Measurements from ENCODE around the gene ARHGAP30.
"Not testable (repeated sequence)": the region's sequence is repeated elsewhere in the genome, so short reads cannot be mapped to it uniquely, and the experiment has no call there.

Gene ARHGAP30

DNA sequence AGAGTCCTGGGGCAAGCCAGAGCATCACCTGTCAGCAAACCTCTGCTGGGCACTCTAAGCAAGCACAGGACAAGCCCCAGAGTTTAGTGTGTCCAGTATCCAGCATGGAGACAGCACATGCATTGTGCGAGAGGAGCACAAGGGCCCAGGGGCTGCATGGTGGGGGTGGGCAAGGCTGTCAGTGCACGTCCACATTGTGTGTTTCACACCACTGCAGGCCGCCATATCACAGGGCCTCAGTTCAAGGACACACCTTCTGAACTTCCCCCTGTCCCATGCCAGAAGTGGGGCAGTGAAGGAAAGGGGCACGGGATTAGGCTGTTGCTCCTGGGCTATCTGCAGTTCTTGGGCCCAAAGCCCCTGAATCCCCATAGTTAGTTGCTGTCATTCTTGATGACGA lies 30.1 kb downstream of the ARHGAP30 start:
- DNase-seq (ENCODE audit: low read depth): no peak

- DNase-seq (ENCODE audit: low read depth): no peak
Observed at GRCh38 chr1:161039154-161039545, 30.5 kb downstream of the ARHGAP30 start.

DNA sequence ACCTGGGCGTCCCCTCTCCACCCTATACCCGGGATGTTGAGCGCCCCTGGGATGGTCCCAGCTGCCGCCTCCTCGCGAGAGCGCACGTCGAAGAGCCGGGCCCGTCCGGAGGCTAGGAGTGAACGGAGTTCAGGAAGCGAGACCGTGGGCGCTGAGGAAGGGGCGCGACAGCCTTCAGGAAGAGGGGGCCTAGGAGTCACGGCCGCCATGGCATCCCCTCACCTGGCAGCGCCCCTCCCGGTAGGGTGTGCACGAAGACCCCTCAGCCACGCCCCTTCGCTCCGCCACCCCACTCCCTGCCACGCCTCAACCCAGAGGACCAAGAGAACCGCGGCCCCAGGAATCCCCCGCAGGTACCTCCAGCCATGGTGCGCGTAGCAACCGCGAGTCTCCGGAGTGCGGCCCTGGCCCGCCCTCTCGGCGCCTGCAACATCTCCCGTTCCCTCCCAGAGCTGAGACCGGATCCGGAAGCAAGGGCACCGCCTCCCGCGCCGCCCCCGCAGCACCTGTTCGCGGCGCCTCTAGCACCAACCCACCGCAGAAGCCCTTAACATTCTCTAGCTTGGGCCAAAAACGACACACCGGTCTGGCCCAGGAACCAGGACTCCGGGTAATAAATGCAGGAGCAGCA lies 31.1 kb downstream of the ARHGAP30 start, which contains the start of gene TSTD1:
TSTD1 (minus strand) TSS at position 442 of the 631 bp plus-strand sequence; CDS start at position 367, 75 bp downstream.
- no peak for DNase-seq (ENCODE audit: low read depth)

DNA sequence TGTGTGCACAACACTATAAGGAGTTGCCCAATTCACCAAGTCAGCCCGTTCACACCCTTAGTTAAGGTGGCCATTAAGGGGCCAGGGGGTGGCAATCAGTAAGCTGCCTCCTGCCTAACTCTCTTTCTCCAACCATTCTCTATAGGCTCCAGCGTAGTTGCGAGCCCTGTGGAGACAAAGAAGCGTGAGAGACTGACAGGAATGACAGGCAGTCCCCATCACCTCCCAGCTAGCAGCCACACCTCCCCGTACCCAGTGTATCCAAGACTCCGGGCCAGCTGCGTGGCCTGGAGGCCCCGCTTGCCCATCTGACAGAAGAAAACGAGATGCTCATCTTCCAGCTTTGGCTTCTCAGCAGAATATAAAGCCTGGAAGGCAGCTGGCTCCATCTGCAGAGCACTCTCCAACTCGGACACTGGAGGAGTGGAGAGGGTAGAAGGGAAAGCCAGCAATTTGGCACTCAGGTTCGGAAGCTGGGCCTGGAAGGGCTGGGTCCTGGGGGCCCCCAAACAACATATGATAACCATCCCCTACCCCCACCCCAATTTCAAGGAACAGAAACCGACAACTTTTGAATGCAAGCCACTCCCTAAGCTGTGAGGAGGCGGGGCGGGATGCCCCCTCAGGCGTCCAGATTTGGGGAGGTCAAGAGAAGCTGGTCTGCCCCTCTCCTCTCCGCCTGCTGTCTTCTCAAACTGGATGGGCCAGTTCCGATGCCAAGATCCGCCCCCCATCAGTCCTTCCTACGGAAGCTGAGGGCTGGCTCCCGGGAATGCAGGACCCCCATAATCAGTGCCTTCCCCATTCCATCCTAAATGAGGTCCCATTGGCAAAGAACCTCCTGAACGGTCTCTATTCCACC lies 31.8 kb downstream of the ARHGAP30 start:
- DNase-seq (ENCODE audit: low read depth): no peak

GRCh38 chr1:161033751-161034150 lies 35.9 kb downstream of the ARHGAP30 start:
- DNase-seq (ENCODE audit: low read depth): no peak

GRCh38 chr1:161032409-161032808 lies 37.3 kb downstream of the ARHGAP30 start:
- no peak for DNase-seq (ENCODE audit: low read depth)

DNA sequence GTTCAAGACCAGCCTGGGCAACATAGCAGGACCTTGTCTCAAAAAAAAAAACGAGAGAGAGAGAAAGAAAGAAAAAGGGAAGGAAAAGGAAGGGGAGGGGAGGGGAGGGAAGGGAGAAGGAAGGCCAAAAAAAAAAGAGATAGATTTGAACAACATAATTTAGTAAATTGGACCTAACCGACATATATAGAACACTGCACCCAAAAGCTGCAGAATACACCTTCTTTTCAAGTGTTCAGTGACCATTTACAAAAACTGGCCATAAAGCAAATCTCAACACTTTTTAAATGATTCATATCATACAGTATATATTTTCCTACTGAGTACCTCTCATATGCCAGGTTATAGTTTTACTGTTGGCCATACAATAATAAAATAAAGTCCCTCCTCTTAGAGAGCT lies 37.8 kb downstream of the ARHGAP30 start:
- DNase-seq (ENCODE audit: low read depth): no peak

DNA sequence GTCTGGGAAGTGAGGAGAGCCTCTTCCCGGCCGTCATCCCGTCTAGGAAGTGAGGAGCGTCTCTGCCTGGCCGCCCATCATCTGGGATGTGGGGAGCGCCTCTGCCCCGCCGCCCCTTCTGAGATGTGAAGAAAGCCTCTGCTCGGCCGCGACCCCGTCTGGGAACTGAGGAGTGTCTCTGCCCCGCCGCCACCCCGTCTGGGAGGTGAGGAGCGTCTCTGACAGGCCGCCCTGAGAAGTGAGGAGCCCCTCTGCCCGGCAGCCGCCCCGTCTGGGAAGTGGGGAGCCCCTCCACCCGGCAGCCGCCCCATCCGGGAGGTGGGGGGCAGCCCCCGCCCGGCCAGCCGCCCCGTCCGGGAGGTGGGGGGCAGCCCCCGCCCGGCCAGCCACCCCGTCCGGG lies 40.2 kb downstream of the ARHGAP30 start:
- DNase-seq (ENCODE audit: low read depth): not testable (repeated sequence)

GRCh38 chr1:161026954-161027353 lies 42.7 kb downstream of the ARHGAP30 start:
- not testable (repeated sequence) for DNase-seq (ENCODE audit: low read depth)

- DNase-seq (ENCODE audit: low read depth): not testable (repeated sequence)
Observed at GRCh38 chr1:161022432-161022831, 47.3 kb downstream of the ARHGAP30 start.

DNA sequence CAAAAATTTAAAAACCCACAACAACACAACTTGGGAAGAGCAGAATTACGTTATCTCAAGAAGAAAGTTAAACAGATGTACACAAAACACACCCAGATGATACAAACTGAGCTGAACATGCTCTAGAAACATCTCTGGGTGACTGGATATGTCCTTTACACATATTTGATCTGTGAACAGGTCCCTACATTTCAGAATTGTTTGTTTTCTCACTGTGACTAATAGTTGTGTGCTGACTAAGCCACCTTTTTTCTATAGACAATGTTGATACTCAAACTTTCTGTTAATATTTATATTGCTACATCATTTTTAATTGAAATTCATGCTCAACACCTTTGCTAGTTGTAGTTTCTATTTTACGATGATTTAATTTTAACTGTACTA lies 47.7 kb downstream of the ARHGAP30 start:
- no peak for DNase-seq (ENCODE audit: low read depth)

GRCh38 chr1:161021165-161021969 lies 48.3 kb downstream of the ARHGAP30 start:
- no peak for DNase-seq (ENCODE audit: low read depth)

DNA sequence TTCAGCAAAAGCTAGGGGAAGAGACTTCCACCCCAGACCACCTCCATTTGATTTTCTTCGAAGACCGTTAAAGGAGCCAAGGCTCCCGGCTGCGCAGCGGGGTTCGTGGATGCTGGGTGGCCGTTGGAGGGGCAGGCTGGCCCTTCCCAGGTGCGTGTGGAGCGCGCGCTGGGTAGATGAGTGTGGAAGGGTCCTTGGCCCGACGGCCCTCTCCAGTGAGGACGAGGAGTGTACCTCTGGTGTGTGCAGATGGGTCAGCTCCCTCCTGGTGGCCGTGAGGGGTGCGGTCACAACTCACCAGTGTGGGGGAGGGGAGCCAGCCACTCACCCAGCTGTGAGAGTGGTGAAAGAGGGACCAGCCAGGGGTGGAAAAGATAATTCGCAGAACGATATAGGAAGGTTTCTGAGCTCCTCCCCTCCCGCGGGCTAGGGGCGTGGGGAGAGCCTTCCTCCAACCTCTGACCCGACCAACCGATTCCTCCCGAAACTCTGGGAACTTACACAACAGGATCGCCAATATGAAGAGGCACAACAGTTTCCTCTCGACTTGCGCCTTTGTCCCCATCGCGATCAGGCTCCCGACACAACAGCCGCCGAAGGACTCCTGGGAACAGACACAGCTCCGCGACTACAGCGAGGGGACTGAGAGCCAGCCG lies 49.1 kb downstream of the ARHGAP30 start, which contains the start of gene F11R:
F11R (minus strand) TSS at position 644 of the 656 bp plus-strand sequence; CDS start at position 565, 79 bp downstream.
- no peak for DNase-seq (ENCODE audit: low read depth)

- DNase-seq (ENCODE audit: low read depth): no peak
Observed at GRCh38 chr1:161019751-161020495, 49.8 kb downstream of the ARHGAP30 start.

DNA sequence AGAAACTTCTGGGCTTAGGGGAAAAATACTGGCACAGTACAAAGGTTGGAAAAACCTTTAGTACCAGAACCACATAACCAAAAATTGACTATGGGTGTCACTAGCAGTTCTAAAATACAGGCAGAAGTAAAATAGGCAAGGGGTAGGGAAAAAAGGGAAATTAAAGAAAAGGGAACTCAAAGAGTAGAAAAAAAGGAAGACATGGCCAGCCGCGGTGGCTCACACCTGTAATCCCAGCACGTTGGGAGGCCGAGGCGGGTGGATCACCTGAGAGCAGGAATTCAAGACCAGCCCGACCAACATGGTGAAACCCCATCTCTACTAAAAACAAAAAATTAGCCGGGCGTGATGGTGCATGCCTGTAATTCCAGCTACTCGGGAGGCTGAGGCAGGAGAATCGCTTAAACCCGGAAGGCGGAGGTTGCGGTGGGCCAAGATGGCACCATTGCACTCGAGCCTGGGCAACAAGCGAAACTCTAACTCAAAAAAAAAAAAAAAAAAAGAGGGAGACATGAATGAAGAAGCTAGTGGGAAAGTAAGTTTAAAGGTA lies 50.5 kb downstream of the ARHGAP30 start:
- not testable (repeated sequence) for DNase-seq (ENCODE audit: low read depth)

DNA sequence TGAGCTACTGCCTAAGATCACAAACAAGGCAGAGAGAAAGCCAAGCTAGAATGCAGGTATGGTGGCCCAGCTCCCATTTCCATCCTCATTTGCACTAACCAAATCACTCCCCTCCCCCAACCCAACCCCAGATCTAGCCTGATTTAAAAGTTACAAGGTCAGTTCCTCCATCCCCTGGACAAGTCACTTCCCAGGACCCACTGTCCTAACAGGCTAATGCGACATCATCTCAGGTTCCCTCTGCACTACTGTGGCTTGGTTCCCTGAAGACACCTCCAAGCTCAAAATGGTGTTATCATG lies 51.1 kb downstream of the ARHGAP30 start:
- no peak for DNase-seq (ENCODE audit: low read depth)

GRCh38 chr1:161017756-161018630 lies 51.7 kb downstream of the ARHGAP30 start:
- DNase-seq (ENCODE audit: low read depth): no peak

DNA sequence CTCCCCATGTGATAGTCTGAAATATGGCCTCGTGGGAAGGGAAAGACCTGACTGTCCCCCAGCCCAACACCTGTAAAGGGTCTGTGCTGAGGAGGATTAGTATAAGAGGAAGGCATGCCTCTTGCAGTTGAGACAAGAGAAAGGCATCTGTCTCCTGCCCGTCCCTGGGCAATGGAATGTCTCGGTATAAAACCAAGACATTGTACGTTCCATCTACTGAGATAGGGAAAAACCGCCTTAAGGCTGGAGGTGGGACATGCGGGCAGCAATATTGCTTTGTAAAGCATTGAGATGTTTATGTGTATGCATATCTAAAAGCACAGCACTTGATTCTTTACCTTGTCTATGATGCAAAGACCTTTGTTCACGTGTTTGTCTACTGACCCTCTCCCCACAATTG lies 52.5 kb downstream of the ARHGAP30 start:
- DNase-seq (ENCODE audit: low read depth): not testable (repeated sequence)

GRCh38 chr1:161016683-161017082 lies 53.0 kb downstream of the ARHGAP30 start:
- DNase-seq (ENCODE audit: low read depth): not testable (repeated sequence)
